PC-3 (cell line): ENCODE measurements around the gene TMEM259.

Experiments
- CTCF ChIP-seq: fragments of 300-600 bp; sonication (generic); conservative IDR thresholded peaks from 2 replicates; pipeline ENCODE4 v1.5.1; 2017; ENCODE audit warnings: antibody characterized with exemption, low read depth, mild to moderate bottlenecking, low read length
- EZH2 ChIP-seq: fragments of 300-600 bp; sonication (generic); IDR thresholded peaks from one replicate; pipeline ENCODE4 v1.6.1; 2017; ENCODE audit warnings: antibody characterized with exemption, mild to moderate bottlenecking, low read length; ENCODE audit not compliant: unreplicated experiment

DNA sequence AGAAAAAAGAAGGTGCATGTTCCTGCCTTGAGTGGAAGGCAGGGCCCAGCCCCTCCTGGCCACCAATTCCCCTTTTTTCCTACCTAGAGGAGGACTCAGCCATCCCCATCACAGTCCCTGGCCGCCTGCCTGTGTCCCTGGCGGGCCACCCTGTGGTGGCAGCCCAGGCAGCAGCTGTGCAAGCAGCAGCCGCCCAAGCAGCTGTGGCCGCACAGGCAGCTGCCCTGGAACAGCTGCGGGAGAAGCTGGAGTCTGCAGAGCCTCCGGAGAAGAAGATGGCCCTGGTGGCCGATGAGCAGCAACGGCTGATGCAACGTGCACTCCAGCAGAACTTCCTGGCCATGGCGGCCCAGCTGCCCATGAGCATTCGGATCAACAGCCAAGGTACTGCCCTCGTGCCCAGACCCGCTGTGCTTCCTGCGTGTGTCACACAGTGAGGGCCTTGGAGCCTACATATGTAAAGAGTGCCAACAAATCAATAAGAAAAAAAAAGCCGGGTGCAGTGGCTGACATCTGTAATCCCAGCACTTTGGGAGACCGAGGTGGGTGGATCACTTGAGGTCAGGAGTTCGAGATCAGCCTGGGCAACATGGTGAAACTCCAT is 54.3 kb downstream of the TMEM259 start:
- TF ChIP-seq CTCF = no peak
- no peak for TF ChIP-seq EZH2
